KBM-7 (cell line): Measurements from ENCODE around the gene SART3.

Experiments used
- DNase-seq: peaks from one replicate; pipeline ENCODE4 v3.0.0-alpha.2; 2015
- in situ Hi-C: fragments of 300-500 bp; cut with MboI; formaldehyde crosslinking; loops from 2 replicates; pipeline ENCODE4 v1.14.3; 2020; ENCODE audit warnings: low sequenced_read_pairs, low pct_unique_long_range_greater_than_20kb, mixed read lengths

SART3 gene

DNA sequence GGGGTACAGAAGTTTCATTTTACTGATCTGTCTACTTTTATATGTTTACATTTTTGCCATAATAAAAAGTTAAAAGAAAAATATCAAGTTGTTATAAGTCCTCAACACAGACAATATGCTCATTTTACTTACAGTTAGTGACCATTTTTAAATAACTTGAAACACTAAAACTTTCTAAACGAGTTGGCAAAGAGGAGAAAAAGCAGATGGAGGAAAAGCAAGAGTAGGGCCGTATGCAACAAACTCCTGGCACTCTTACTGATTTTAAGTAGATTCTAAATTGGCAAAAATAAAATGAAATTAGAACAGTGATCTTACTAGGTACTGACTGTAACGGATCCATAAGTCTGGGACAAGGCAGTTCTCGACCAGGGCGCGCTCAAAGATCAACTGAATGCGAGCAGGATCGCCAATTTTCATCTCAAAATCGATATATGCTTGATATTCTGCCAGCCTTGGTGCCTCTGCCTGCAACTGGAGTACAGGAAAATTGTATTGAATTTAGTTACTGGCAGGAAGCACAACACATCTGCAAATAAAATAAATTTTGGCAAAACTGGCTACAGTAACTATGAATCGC is 22.3 kb downstream of the SART3 start:
- no peak for DNase-seq
- in situ Hi-C loops, result no loop called here

DNA sequence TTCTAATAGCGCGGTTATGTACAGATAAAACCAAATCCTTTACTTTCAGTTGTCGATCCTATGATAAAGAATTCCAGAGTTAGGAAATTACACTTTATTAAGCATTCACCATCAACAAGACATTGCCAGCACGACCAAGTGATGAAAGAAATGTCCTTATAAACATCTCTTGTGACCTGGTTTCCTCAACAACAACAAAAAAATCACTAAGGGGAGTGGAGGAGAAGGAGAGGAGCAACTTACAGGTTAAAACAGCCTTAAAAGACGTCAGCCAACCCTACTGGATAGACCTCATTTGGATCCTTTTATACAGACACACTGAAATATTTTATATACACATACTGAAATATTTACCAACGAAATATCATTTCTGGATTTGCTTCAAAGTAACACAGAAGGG is 22.8 kb downstream of the SART3 start:
- in situ Hi-C loops, result no loop called here
- DNase-seq, result no peak

DNA sequence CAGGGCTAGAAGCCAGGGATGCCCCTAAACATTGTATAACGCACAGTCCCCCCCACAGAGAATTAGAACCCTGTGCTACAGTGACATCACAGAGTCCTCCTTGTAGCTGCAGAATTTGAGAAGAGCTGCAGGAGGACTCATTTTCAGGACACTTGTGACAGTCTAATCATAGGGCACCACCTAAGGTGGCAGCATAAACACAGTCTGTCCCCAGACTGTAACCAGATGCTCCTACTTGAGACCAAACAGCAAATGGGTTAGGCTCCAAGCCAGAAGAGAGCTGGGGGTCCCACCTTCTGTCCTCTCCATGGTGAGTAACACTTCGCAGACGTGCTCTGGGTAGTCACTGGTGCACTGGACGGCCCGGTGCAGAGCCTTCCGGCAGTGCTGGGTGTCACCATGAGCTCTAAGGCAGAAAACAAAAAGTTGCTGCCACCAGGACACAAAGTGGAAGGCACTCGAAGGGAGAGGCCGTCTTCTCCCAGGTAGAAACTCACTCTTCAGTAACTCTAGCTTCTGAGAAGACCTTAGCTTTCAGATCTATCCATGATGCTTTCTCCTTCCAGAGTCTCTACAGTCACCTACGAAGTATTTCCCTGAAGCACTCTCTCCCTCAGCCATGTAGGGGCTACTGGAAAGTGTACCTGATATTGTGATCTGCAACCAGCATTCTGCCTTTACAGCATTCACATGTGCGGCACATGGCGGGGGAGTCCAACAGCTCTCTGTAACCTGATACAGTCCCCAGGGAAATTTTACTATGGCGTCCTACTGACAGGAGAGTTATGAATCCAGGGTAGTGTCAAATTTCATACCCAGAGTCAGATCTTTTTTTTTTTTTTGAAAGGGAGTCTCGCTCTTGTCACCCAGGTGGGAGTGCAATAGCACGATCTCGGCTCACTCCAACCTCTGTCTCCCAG is 28.8 kb downstream of the SART3 start:
- in situ Hi-C loops, result no loop called here
- DNase-seq, result no peak

DNA sequence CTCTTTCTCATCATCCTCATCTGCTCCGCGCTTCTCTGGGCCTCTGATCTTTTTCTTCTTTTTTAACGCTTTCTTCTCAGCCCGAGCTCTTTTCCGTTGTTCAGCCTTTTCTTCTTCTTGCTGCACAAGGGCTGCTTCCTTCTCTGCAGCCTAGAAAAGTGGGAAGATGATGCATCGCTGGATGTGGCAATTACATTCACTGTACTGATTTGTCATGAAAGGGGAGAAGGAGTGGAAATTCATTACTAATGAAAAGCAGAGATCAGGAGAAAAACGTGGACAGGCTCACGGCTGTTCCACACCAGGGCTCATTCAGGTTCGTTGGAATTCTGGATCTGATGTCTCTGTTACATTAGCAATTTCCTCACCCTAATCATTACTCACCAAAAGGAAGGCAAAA is 30.8 kb downstream of the SART3 start:
- in situ Hi-C loops, result no loop called here
- DNase-seq, result no peak

DNA sequence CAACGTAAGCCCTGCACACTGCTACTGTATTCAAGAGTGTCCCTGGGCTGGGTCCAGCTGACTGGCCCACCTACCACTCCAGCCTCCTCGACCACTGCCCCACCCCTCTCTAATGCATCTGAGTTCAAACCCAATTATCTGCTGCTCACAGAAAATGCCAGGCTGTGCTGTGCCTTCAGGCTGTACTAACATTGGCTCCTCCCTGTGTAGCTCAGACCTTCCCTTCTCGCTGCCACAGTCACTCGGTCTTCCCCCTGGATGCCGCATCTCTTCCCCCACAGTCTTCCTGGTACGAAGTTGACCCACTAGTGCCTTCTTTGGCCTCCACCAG is 33.8 kb downstream of the SART3 start:
- in situ Hi-C loops, result no loop called here

DNA sequence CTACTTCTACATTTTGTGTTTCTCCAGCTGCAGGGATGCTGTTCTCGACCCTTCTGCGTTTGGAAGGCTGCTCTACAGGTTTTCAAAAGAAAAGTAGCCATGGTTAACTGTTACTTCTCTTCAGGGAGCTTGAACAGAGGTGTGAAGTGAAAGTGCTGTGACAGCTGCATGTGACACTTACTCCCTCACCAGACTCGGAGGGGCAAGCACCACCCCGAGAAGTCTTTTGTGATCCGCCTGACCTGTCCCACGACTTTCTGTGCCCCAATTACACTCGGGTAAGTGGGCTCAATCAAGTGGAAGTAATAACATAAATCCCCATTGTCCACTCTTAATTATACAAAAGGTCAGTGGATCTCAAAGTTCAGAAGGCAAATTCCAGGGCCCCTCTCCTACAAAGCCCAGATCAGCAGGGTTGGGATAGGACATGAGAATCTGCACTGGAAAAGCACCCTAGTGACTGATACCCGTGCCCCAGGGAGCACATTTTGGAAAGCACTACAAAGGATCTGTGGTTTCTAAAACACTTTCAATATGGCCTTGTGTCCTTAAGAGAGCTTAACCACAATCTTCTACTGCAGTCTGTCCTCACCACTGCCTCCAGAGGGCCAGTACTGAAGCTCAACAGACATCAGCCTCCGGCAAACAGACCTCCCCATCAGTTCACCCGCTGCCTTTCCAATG is 34.3 kb downstream of the SART3 start:
- DNase-seq, result no peak
- in situ Hi-C loops, result no loop called here

More for the DNA sequence above, 33.8 kb downstream of the SART3 start:
- no peak for DNase-seq

DNA sequence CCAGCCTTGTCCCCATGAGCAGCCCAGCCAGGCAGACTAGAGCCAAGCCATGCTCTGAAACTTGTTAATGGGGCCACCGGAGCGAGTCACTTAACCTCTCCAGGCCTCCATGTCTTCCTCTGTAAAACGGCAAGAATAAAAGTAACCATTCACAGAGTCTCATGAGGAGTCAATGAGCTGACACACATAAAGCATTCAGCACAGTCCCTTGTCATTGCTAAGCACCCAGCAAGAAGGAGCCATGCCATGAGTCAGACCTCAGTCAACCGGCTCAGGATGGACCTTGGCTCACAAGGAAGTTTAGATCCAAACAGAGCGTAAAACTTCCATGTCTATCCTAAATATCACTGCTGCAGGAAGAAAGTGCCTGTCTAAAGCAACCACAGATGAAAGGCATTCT is 35.3 kb downstream of the SART3 start:
- in situ Hi-C loops, result no loop called here
- no peak for DNase-seq

DNA sequence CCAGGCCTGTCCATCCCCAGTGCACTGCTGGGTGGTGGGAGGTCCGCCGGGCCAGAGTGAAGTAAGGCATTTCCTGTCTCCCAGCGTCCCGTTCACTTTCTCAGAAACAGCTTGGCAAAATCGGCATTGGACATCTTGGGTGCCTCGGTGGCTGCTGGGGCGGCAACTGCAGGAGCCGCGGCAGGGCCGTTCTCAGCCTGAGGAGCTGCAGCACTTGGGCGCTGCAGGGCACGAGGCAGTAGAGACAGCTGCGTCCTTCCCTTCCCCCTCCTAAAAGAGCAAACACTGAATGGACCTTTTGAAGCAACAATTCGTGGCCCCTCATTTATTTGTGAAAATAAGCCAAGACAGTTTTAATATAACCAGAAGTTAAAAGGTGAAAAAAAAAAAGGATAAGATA is 37.6 kb downstream of the SART3 start:
- in situ Hi-C loops, result no loop called here
- no peak for DNase-seq

DNA sequence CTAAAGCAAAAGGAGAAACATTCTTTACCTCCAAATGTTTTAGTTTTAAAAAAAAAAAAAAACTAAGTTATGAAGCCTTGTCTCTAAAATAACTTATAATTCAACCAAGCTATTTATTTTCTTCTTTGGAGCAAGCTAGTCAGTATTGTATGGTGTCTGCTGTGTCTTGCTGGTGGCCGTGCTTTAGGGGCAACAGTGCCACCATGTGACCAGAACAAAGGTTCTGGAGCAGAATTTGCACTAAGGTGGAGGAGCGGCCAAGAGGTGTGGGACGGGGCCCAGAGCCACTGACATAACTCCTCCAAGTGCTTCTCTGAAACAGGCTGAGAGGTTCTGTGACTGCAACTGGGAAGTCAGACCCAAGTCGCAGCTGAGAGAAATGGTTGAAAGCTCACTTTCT is 41.4 kb downstream of the SART3 start:
- no peak for DNase-seq
- in situ Hi-C loops, result no loop called here

DNA sequence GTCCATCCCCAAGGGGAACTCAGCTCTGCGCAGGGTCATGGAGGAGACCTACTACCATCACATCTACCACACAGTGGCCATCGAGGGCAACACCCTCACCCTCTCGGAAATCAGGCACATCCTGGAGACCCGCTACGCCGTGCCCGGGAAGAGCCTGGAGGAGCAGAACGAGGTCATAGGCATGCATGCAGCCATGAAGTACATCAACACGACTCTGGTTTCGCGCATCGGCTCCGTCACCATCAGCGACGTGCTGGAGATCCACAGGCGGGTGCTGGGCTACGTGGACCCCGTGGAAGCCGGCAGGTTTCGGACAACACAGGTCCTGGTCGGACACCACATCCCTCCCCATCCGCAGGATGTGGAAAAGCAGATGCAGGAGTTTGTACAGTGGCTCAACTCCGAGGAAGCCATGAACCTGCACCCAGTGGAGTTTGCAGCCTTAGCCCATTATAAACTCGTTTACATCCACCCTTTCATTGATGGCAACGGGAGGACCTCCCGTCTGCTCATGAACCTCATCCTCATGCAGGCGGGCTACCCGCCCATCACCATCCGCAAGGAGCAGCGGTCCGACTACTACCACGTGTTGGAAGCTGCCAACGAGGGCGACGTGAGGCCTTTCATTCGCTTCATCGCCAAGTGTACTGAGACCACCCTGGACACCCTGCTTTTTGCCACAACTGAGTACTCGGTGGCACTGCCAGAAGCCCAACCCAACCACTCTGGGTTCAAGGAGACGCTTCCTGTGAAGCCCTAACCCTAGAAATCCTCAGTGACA is 42.1 kb downstream of the SART3 start:
- DNase-seq, result no peak
- in situ Hi-C loops, result no loop called here

DNA sequence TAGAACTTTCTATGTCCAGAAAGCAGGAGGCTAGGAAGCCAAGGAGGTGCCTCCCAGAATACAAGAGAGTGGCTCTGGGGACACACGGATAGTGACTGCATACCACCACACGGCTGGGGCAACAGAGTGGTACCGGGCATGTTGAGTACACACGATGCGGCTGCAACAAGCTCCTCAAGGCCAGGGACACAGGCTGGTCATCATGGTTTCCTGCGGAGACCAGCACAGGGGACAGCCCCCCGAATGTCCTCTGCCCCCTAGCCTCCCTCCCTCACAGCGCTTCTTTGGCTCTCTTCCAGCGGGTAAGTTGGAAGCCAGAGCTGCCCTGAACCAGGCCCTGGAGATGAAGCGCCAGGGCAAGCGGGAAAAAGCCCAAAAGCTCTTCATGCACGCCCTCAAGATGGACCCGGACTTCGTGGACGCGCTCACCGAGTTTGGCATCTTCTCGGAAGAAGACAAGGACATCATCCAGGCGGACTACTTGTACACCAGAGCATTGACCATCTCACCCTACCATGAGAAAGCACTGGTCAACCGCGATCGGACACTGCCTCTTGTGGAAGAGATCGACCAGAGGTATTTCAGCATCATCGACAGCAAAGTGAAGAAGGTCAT is 42.8 kb downstream of the SART3 start:
- DNase-seq, result no peak
- in situ Hi-C loops, result no loop called here

DNA sequence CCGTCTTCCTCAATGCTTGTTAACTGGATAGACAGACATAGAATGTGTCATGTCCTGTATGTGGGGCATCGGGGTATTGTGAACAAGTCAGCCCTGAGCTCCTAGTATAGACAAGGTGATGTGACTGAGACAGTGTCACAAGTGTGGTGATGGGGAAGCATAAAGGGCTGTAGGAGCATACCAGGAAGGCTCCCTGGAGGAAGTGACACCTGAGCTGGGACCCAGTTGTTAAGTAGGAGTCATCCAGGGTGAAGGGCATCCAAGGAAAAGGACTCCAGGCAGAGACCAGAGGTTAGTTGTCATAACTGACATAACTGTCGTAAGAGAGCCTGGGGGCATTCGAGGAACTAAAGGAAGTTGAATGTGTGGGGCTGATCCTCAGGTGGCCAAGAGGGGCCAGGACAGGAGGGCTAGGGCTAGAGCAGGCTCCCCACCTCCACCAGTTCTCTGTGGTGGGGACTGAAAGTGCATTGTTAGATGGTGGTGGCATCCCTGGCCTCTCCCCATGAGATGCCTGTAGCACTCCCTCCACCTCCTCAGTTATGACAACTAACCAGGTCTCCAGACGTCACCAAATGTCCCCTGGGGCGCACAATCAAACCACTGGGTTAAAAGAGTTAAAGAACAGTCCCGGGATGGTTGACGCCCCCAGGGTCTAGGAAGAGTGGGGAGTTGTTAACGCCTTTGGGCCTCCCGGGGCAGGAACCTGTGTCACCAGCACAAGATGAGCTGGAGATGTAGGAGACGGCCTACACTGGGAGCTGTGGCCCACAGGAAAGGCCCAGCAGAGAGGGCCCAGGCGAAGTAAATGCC is 43.5 kb downstream of the SART3 start:
- DNase-seq, result no peak

DNA sequence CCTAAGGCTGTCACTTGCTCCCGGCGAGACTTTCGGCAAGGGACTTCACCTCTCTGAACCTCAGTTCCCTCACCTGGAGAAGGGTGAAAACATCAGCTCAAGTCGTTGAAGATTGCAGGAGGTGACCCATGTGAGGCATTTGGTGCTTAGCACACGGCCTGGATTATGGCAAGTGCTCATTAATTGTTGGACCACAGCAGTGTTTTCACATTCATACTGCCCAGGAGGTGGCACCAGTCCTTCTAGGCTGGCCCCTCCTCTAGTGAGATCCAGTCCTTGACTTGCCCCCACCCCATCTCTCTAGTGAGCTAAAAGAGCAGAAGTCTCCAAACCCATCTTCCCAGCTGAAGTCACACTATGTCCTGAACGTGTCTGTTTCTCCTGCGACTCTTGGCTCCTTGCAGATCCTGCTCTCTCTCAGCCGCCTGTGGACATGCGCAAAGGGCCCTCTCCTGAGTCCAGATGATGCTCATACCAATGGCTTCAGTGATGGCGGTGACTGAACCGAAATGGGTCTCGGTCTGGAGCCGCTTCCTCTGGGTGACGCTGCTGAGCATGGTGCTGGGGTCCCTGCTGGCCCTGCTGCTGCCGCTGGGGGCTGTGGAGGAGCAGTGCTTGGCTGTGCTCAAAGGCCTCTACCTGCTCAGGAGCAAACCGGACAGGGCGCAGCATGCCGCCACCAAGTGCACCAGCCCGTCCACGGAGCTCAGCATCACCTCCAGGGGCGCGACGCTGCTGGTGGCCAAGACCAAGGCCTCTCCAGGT is 44.3 kb downstream of the SART3 start:
- in situ Hi-C loops, result no loop called here

More for the DNA sequence above, 43.5 kb downstream of the SART3 start:
- in situ Hi-C loops, result no loop called here

DNA sequence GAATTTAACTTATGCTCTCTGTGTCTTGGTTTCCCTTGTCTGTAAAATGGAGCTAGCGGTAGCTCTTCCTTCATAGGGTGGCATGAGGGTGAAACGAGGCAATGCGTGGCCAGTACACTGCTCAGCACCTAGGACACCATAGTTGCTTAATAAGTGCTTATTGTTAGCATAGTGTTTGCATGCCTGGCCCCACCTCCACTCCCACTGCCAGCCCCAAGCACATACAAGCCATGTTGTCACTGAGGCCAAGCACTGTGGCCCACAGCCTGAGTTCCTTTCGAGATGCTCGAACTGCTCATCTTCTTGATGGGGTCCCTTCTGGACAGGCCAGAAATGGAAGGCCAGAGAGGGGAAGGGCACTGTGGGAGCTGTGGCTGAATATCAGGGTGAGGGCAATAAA is 45.1 kb downstream of the SART3 start:
- in situ Hi-C loops, result no loop called here
- DNase-seq, result no peak

More for the DNA sequence above, 44.3 kb downstream of the SART3 start:
- DNase-seq, result no peak

DNA sequence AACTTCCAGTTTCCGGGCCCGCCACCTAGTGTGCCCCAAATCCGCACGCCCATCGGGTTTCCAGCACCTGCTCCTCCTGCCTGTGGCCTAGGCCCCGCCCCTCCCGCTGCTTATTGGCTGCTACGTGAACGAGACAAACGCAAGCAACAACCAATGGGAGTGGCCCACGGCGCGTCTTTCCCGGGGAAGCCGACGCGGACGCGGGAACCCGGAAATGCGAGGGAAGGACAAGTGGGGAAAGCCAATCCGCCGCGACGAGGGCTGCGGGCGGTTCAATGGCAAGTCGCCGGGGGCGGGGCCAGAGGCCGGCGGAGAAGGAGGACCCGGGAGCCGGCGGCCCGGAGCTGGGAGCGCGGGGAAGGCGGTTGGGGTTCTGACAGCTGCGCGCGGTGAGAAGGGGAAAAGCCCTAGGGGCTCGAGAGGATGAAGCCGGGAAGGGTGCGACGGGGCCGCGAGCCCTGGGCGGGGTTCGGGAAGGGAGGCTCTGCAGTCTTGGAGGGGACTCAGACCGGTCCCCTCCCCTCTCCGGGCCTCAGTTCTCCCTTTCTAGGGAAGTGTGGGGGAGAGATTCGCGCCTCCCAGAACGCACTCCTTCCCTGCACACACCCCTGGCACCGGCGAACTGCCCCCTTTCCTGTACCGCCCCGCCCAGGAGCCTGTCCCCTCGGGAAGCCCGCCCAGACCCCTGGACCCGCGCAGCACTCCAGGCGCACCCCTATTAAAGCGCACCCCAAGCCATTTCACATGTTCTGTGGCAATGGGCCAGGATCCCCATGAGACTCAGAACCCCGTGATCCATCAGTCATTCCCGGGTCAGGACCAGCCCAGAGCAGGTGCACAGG is 45.8 kb downstream of the SART3 start, which contains the start of gene FICD:
Gene FICD (plus strand): TSS at position 305 of the 842 bp plus-strand sequence. CDS start 1,696 bp downstream, outside the sequence.
- in situ Hi-C loops, result no loop called here
- DNase-seq, result peak; percentile 99

DNA sequence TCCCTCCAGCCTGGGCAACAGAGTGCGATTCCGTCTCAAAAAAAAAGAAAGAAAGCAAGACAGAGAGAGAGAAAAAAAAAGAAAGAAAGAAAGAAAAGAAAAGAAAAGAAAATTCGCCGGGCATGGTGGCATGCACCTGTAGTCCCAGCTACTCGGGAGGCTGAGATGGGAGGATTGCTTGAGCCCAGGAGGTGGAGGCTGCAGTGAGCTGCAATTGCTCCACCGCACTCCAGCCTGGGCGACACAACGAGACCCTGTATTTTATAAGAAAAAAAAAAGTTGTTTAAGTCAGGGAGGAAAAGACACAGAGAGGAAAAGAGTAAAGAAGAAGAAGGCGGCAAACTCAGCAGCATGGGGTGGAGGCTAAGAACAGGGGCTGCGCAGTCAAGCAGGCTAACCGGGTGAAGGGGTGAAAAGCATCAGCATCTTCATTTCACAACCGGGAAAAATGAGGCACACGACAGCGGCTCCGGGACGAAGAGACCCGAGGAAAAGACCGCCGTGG is 46.5 kb downstream of the SART3 start:
- no peak for DNase-seq
- in situ Hi-C loops, result no loop called here
